Fibroblast of skin of scalp (primary cell): ENCODE data around the gene CFAP210.
"Not testable (repeated sequence)": the region's sequence is repeated elsewhere in the genome, so short reads cannot be mapped to it uniquely, and the experiment has no call there.

ENCODE experiments used
- DNase-seq: peaks from one replicate; pipeline ENCODE4 v3.0.0-alpha.2; 2013

Gene CFAP210

GRCh38 chr2:169711751-169712509, 17.7 kb upstream of the CFAP210 start:
- DNase-seq, result no peak

GRCh38 chr2:169709981-169710380, 15.8 kb upstream of the CFAP210 start:
- DNase-seq, result no peak

GRCh38 chr2:169709331-169709730, 15.1 kb upstream of the CFAP210 start:
- no peak for DNase-seq

GRCh38 chr2:169707626-169708025, 13.4 kb upstream of the CFAP210 start:
- no peak for DNase-seq

GRCh38 chr2:169705927-169706326, 11.7 kb upstream of the CFAP210 start:
- DNase-seq, result no peak

GRCh38 chr2:169704160-169704708, 10.0 kb upstream of the CFAP210 start:
- DNase-seq, result no peak

- DNase-seq, result no peak
Measured at GRCh38 chr2:169702996-169703395, 8.8 kb upstream of the CFAP210 start.

- not testable (repeated sequence) for DNase-seq
Measured at GRCh38 chr2:169699173-169699572, 5.0 kb upstream of the CFAP210 start.

- DNase-seq, result no peak
Measured at GRCh38 chr2:169696381-169696780, 2.2 kb upstream of the CFAP210 start.

- DNase-seq, result no peak
Measured at GRCh38 chr2:169694894-169695260, 672 bp upstream of the CFAP210 start.

GRCh38 chr2:169693360-169693759, 845 bp downstream of the CFAP210 start:
- no peak for DNase-seq

GRCh38 chr2:169692718-169693117, 1.5 kb downstream of the CFAP210 start:
- no peak for DNase-seq

GRCh38 chr2:169690958-169691357, 3.2 kb downstream of the CFAP210 start:
- no peak for DNase-seq

- not testable (repeated sequence) for DNase-seq
Measured at GRCh38 chr2:169687943-169688342, 6.3 kb downstream of the CFAP210 start.

GRCh38 chr2:169686825-169687224, 7.4 kb downstream of the CFAP210 start:
- DNase-seq, result not testable (repeated sequence)

GRCh38 chr2:169684712-169685111, 9.5 kb downstream of the CFAP210 start:
- DNase-seq, result not testable (repeated sequence)

- DNase-seq, result no peak
Measured at GRCh38 chr2:169684135-169684565, 10.1 kb downstream of the CFAP210 start.

GRCh38 chr2:169683425-169684134, 10.6 kb downstream of the CFAP210 start:
- DNase-seq, result no peak

- no peak for DNase-seq
Measured at GRCh38 chr2:169683054-169683424, 11.2 kb downstream of the CFAP210 start.

GRCh38 chr2:169676850-169677249, 17.4 kb downstream of the CFAP210 start:
- DNase-seq, result no peak

GRCh38 chr2:169676357-169676756, 17.8 kb downstream of the CFAP210 start:
- DNase-seq, result no peak

- no peak for DNase-seq
Measured at GRCh38 chr2:169673921-169674320, 20.3 kb downstream of the CFAP210 start.

GRCh38 chr2:169673106-169673505, 21.1 kb downstream of the CFAP210 start:
- DNase-seq, result no peak

GRCh38 chr2:169672406-169672805, 21.8 kb downstream of the CFAP210 start:
- DNase-seq, result no peak
